22Rv1 (cell line): ENCODE results near the gene KDM4B.

Experiments used
- H3K27ac ChIP-seq: fragments of 450-650 bp; 2 replicates; pipeline ENCODE4 v1.5.1; 2017
- CTCF ChIP-seq: fragments of 450-650 bp; IDR thresholded peaks from 2 replicates; pipeline ENCODE4 v1.5.1; 2017; ENCODE audit warnings: mild to moderate bottlenecking
- ZFX ChIP-seq: fragments of 450-650 bp; IDR thresholded peaks from 2 replicates; pipeline ENCODE4 v1.6.1; 2017; ENCODE audit warnings: antibody characterized with exemption, borderline replicate concordance

Gene KDM4B

GRCh38 chr19:5049561-5049960 lies 80.6 kb downstream of the KDM4B start:
- H3K27ac ChIP-seq = 0 out of 2 replicates have a peak overlapping the region, but pooled peaks have one; percentile 17
- TF ChIP-seq CTCF (no peak), ZFX (no peak)

GRCh38 chr19:5050067-5050656 lies 81.2 kb downstream of the KDM4B start:
- no peak for TF ChIP-seq CTCF
- TF ChIP-seq ZFX = no peak
- 0 out of 2 replicates have a peak overlapping the region, but pooled peaks have one; percentile 17 for H3K27ac ChIP-seq

DNA sequence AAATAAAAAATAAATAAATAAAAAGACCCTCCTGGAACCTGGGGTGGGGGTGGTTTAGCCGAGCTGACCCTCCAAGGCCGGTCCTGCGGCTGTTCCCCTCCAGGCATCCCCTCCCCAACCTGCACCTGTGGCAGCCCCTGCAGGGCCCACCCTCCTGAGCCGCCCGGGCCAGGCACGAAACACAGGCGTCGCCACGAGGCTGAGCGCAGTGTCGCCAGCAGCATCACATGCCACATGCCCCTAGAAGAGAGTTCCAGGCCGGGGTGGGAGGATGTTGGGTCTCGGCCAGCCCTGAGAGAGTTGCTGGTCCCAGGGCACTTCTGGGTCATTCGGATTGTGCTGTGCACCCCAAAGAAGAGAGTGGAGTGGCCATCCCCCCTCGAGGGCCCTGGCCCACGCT lies 82.0 kb downstream of the KDM4B start:
- H3K27ac ChIP-seq = no peak overlapping the region
- no peak for TF ChIP-seq ZFX
- no peak for TF ChIP-seq CTCF

GRCh38 chr19:5051619-5052018 lies 82.7 kb downstream of the KDM4B start:
- TF ChIP-seq CTCF = no peak
- TF ChIP-seq ZFX = no peak
- H3K27ac ChIP-seq = no peak overlapping the region

- H3K27ac ChIP-seq = no peak overlapping the region
- TF ChIP-seq ZFX (no peak), CTCF (no peak)
Measured at GRCh38 chr19:5052515-5052914, 83.6 kb downstream of the KDM4B start.

DNA sequence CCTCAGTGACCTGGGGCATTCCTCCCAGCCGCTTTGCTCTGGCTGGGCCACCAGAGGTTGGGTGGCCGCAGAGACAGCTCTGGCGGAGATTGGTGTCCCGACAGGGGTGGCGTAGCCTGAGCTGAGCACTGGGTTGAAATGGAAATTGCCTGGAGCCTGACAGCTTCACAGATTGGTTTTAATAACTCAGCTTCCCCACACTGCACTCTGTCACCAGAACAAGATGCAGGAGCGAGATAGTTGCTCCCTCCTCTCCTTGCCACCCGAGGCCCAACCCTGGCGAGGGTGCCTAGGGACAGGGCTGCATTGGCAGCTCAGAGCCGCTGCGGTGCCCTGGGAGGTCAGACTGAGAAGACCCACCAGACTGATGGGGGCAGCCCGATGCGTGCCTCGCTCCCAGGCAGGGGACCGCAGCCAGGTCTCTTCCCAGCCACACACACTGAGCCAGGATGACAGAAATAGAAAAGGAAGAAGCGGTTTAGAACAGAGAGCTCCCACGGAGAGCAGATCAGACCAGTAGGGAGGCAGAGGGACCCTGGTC lies 84.1 kb downstream of the KDM4B start:
- TF ChIP-seq CTCF (no peak), ZFX (no peak)
- no peak overlapping the region for H3K27ac ChIP-seq

GRCh38 chr19:5053661-5054060 lies 84.7 kb downstream of the KDM4B start:
- H3K27ac ChIP-seq = no peak overlapping the region
- TF ChIP-seq ZFX (no peak), CTCF (no peak)
